Adipocyte (in vitro differentiated cells): ENCODE measurements around the gene BLOC1S3.

Experiments
- DNase-seq: peaks from one replicate; pipeline ENCODE4 v3.0.0-alpha.2; 2015; ENCODE audit warnings: low read depth
- H3K27me3 ChIP-seq: replicated peaks from 2 replicates; pipeline ENCODE4 v1.7.0; 2013; ENCODE audit warnings: mild to moderate bottlenecking, low read length, moderate library complexity; ENCODE audit not compliant: control insufficient read depth, insufficient read depth
- H3K36me3 ChIP-seq: 2 replicates; pipeline ENCODE4 v1.7.0; 2013; ENCODE audit warnings: low read length, mild to moderate bottlenecking, moderate library complexity; ENCODE audit not compliant: control insufficient read depth, insufficient read depth, severe bottlenecking
- H3K4me1 ChIP-seq: 2 replicates; pipeline ENCODE4 v1.7.0; 2013; ENCODE audit warnings: mild to moderate bottlenecking, low read length, moderate library complexity; ENCODE audit not compliant: control insufficient read depth, insufficient read depth
- H3K4me3 ChIP-seq: 2 replicates; pipeline ENCODE4 v1.7.0; 2013; ENCODE audit warnings: mild to moderate bottlenecking, low read length, moderate library complexity
- H3K9ac ChIP-seq: 2 replicates; pipeline ENCODE4 v1.7.0; 2013; ENCODE audit warnings: mild to moderate bottlenecking, low read length, moderate library complexity
- H3K9me3 ChIP-seq: 2 replicates; pipeline ENCODE4 v1.7.0; 2013; ENCODE audit warnings: mild to moderate bottlenecking, low read length, moderate library complexity; ENCODE audit not compliant: control insufficient read depth

Gene BLOC1S3

DNA sequence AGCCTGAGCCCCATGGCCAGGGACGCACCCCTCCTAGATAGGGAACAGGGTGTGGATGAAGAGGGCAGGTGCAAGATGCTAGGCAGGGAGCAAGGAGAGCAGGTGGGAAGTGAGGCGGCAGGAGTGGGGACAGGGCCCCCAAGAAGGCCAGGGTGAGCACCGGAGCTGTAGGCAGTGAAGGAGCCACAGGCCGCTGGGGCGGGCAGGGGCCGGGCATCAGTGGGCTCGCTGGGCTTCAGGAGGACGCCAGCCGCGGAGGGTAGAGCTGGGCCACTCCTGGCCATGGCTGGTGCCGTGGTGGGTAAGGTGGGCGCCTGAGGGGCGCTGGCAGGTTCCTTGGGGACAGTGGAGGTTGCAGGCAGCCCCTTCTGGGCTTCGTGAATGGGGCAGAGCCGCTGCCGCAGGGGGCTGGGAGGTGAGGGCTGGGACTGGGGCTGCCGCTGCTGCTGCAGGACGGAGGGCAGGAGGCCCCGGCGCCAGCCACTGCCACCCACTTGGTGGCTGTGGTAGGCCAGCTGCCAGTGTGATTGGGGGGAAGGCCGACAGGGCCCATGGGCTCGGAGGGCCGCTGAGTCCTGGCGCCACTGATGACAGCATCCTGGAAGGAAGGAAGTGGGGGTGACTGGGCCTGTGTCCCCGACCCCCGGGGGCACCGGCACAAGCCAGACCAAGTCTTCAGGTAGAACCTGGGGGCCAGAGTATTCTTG lies 19.9 kb upstream of the BLOC1S3 start:
- Histone ChIP-seq H3K4me1 (peaks cover 8% of the 10 kb centered on the region), H3K36me3 (no peaks in the 10 kb centered on the region), H3K9ac (no peak overlapping the region), H3K4me3 (no peak overlapping the region), H3K9me3 (no peaks in the 10 kb centered on the region), H3K27me3 (peaks cover 29% of the 10 kb centered on the region)
- no peak for DNase-seq

DNA sequence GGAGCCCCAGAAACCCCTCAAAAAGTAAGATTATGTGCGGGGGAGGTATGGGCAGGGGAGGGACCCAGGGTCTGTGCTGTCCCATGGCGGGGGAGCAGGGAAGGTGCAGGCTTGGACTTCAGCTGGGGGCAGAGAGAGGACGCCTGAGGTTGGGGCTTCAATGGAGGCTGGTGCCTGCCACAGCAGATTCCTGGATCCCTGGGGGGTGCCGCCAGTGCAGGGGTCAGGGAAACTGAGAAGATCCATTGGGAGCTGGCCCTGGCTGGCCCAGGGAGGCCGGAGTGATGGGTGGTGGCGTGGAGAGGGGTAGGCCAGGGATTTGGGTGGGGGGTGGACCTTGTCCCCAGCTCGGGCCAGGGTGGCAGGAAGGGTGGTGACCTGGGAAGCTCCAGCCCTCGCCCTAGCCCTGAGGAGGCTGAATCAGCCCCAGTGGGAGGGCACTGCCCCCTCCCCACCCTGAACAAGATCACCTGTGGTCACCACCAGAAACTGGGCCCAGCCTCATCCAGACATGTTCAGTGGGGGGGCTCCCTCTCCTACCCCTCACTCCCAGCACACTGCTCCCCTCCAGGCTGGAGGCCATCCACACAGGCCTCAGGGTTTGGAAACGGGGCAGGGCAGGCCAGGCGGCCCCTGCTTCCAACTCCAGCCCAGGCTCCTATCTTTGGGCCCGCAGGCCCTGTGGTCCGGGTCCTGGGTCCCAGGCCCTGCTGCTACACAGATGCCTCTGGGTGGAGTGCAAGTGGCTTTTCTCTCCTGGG lies 19.2 kb upstream of the BLOC1S3 start:
- Histone ChIP-seq H3K9ac (no peak overlapping the region), H3K27me3 (peaks cover 29% of the 10 kb centered on the region), H3K4me3 (no peak overlapping the region), H3K9me3 (no peaks in the 10 kb centered on the region), H3K4me1 (peaks cover 5% of the 10 kb centered on the region), H3K36me3 (no peaks in the 10 kb centered on the region)
- DNase-seq = no peak

- peaks cover 10% of the 10 kb centered on the region for H3K4me1 ChIP-seq
- no peaks in the 10 kb centered on the region for H3K9me3 ChIP-seq
- H3K9ac ChIP-seq = no peak overlapping the region
- H3K4me3 ChIP-seq = no peak overlapping the region
- peaks cover 29% of the 10 kb centered on the region for H3K27me3 ChIP-seq
- DNase-seq = no peak
- H3K36me3 ChIP-seq = no peaks in the 10 kb centered on the region
Measured at GRCh38 chr19:45159971-45160324, 18.6 kb upstream of the BLOC1S3 start.

DNA sequence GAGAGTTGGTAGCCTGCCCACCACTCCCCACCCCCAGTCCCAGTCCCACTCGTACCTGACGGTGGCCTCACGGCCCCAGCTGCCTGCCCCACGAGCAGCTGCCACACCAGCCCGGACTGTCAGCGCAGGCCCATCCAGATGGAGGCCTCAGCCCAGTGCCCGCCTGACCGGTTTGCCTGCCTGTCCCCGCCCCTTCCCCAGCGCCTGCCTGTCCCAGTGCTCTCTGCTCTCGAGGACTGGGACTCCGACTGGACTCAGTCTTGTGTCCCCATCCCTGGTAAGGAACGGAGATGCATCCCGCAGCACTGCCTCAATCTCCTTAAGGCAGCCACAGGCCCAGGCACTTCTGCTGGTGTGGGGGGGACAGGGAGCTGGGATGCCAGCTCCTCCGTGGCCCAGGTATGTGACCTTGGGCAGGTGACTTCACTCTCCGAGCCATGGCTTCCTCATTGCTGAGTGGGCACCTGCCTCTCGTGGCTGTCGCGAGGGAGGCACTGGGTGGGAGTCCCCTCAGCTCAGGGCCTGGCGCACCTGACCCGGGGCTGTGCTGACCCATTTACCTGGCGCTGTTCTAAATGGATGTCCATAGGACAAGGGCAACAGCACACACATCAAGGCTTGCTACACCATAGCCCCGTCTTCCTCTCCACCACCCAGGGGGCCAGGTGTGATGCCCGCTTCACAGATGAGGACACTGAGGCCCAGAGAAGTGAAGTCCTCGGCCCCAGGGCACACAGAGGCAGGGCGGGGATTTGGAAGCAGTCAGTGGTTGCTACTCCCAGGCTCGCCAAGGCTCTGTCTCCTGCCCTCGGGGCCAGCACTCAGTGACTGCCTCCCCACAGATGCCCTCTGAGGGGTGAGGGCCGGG lies 17.5 kb upstream of the BLOC1S3 start, which contains the start of gene NKPD1:
NKPD1 (minus strand) TSS at position 113 of the 868 bp plus-strand sequence. CDS start 832 bp downstream, outside the sequence.
- H3K36me3 ChIP-seq = no peaks in the 10 kb centered on the region
- peaks cover 10% of the 10 kb centered on the region for H3K4me1 ChIP-seq
- no peak within 1 kb of the TSS for H3K9ac ChIP-seq
- H3K27me3 ChIP-seq = peaks cover 29% of the 10 kb centered on the region
- DNase-seq = no peak
- no peaks in the 10 kb centered on the region for H3K9me3 ChIP-seq
- H3K4me3 ChIP-seq = no peak within 1 kb of the TSS

- Histone ChIP-seq H3K36me3 (no peaks in the 10 kb centered on the region), H3K9ac (no peak overlapping the region), H3K9me3 (no peaks in the 10 kb centered on the region), H3K4me3 (no peak overlapping the region), H3K27me3 (peaks cover 29% of the 10 kb centered on the region), H3K4me1 (peaks cover 10% of the 10 kb centered on the region)
- DNase-seq = peak; percentile 56
Measured at GRCh38 chr19:45161738-45162607, 16.6 kb upstream of the BLOC1S3 start.

- Histone ChIP-seq H3K4me1 (peaks cover 10% of the 10 kb centered on the region), H3K9ac (no peak overlapping the region), H3K4me3 (no peak overlapping the region), H3K27me3 (peaks cover 29% of the 10 kb centered on the region), H3K9me3 (no peaks in the 10 kb centered on the region), H3K36me3 (no peaks in the 10 kb centered on the region)
- DNase-seq = no peak
Measured at GRCh38 chr19:45162608-45163143, 15.9 kb upstream of the BLOC1S3 start.

DNA sequence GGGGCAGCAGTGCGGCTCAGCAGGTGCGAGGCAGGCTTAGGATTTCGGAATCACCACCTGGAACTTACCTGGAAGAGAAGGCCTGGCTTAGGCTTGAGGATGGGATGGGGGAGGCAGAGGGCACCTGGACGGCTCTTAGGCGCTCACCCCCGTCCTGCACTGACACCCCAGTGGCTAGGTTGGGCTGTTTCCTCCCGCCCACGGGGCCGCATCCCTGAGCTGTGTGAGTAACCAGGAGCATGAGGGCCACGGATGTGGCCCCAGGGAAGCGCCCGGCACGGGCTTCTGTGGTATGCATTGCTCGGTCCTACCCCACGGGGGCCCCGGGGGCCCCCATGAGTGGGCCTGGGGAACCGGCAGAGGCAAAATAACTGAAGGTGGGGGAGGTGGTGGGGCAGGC lies 15.4 kb upstream of the BLOC1S3 start:
- no peak for DNase-seq
- H3K4me3 ChIP-seq = no peak overlapping the region
- no peaks in the 10 kb centered on the region for H3K36me3 ChIP-seq
- peaks cover 26% of the 10 kb centered on the region for H3K27me3 ChIP-seq
- no peak overlapping the region for H3K9ac ChIP-seq
- peaks cover 10% of the 10 kb centered on the region for H3K4me1 ChIP-seq
- H3K9me3 ChIP-seq = no peaks in the 10 kb centered on the region

DNA sequence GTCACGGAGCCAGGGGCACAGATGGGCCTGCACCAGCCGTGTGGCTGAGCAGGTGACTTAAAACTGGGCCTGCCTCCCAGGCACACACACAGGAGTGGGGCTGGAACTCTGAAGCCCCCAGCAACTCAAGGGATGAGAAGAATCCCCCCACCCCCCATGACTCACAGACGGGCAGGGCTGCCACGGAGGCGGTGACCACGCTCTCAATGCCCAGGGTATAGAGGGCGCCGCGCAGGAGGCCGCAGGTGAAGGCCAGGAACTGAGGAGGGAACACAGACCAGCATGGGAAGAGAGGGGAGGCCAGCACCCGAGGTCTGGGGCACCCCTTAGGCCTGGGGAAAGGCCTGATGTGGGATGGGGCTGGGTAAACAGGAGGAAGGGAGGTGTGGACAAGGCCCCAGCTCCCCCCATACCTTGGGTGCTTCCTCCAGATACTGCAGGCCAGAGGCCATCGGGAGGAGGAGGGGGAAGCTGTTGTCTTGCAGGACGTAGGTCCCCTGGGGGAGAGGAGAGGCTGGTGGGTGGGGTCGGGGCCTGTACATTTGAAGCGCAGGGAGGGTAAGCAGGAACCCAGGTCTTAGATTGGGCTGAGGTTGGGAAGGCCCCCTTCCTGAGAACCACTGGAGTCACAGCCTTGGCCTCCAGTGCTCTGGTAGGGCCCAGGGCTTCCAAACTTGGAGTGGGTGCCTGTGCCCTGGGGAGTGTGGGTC lies 14.7 kb upstream of the BLOC1S3 start:
- Histone ChIP-seq H3K9ac (peak overlapping the region; percentile 25), H3K4me3 (no peak overlapping the region), H3K27me3 (peaks cover 25% of the 10 kb centered on the region), H3K4me1 (peaks cover 10% of the 10 kb centered on the region), H3K36me3 (no peaks in the 10 kb centered on the region), H3K9me3 (no peaks in the 10 kb centered on the region)
- DNase-seq = no peak

- Histone ChIP-seq H3K27me3 (peaks cover 24% of the 10 kb centered on the region), H3K4me1 (peaks cover 10% of the 10 kb centered on the region), H3K36me3 (no peaks in the 10 kb centered on the region), H3K4me3 (no peak overlapping the region), H3K9me3 (no peaks in the 10 kb centered on the region), H3K9ac (peak overlapping the region; percentile 25)
- DNase-seq = peak; percentile 54
Measured at GRCh38 chr19:45164577-45165335, 13.8 kb upstream of the BLOC1S3 start.
